Measurements from ENCODE around the gene DBNL. TPM values are rescaled to one million over a fixed set of nuclear protein-coding genes. Genes with fewer than 3 reads are reported as not detected.

The DBNL gene
- total and polyA plus RNA-seq, 2 of the 13 experiments (the other 11 are each of a cell fraction or from before 2014, with no cell fraction given) = 20.8 to 35.1 TPM

DNA sequence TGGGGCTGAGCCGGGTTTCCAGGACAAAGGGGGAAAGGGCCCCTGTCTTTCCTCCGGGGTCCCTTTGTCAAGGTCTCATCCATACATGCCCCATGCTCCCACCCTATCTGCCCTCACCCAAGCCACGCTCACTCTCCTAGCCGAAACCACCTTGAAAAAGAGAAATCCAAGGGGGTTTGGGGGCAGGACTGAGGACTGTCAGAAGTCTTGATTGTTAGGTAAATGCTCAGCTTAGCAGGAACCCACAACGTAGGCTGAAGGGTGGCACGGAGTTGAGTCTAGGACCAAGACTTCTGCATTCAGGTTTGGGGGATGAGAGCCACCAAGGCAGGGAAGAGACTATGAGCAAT, 21.6 kb downstream of the DBNL start:
- H3K27me3 ChIP-seq (ENCODE audit: control insufficient read depth in 1 of 2, insufficient read depth in 2 of 2, low read length in 2 of 2) = no peaks in the 10 kb centered on the region
- intact Hi-C loops (cut with micrococcal nuclease; ENCODE audit: unreplicated experiment) = no loop called here
- FAIRE-seq = no peak
- in situ Hi-C loops (cut with HindIII; ENCODE audit: extremely low pct_ligation_motif_present, low pct_unique_long_range_greater_than_20kb) = no loop called here
- POLR2A ChIA-PET = interaction anchor here (1.2 kb wide), 1 partner anchor 22 kb away, joined by 3 read pairs; the partner anchor contains the start of gene DBNL
- no TSS peak for BruUV-seq (replicated peaks)
- CTCF ChIA-PET (ENCODE audit: low intra/inter-chr PET ratio, low total read pairs) = no interaction called here
- 92% methylated on average over 5 of the region's 6 CpGs for WGBS (ENCODE audit: low lambda C conversion rate)
- H3K4me2 ChIP-seq (ENCODE audit: low read depth, low read length) = no peak overlapping the region
- peak; percentile 14; the same call in 1 of the 2 replicates for TF ChIP-seq POLR2G (IDR thresholded peaks at IDR 0.05; ENCODE audit: low read depth, low read length)
- TF ChIP-seq ZNF558 (CRISPR knock-in tag; IDR thresholded peaks at IDR 0.05; ENCODE audit: borderline replicate concordance) = no peak
- TF ChIP-seq TGIF2 (CRISPR knock-in tag; IDR thresholded peaks at IDR 0.05) = no peak
- TF ChIP-seq PLRG1 (conservative IDR thresholded peaks at IDR 0.05) = no peak
- TF ChIP-seq SETDB1 (CRISPR knock-in tag; IDR thresholded peaks at IDR 0.05; ENCODE audit: borderline replicate concordance) = no peak
- TF ChIP-seq AKAP8 (CRISPR knock-in tag; IDR thresholded peaks at IDR 0.05) = no peak
- TF ChIP-seq POLR2A (IDR thresholded peaks at IDR 0.05; ENCODE audit: insufficient read depth in 1 of 2, low read depth in 2 of 2, low read length in 2 of 2) = peak in 1 of 2 experiments; percentile 11; a peak in 1 of 4 replicates
- no peak for TF ChIP-seq MAF1 (CRISPR knock-in tag; IDR thresholded peaks at IDR 0.05; ENCODE audit: borderline replicate concordance)
- H3K4me1 ChIP-seq (ENCODE audit: insufficient read depth, low read length) = peaks cover 68% of the 10 kb centered on the region
- no peak for DNase-seq (ENCODE audit: low spot score)
- ATAC-seq = no peak
- H3K36me3 ChIP-seq (replicated peaks in 1 of 2; ENCODE audit: control insufficient read depth in 1 of 2, insufficient read depth in 2 of 2, low read length in 2 of 2) = peaks cover 2 to 4% of the 10 kb centered on the region in 2 experiments; a peak in 2 of 5 replicates
- H3K27ac ChIP-seq (ENCODE audit: extremely low read length, insufficient read depth, low read length) = no peak overlapping the region
- no peak overlapping the region for H3K4me3 ChIP-seq (replicated peaks in 1 of 3; ENCODE audit: insufficient read depth in 1 of 3, low read depth in 2 of 3, low read length in 3 of 3)
- H3K9ac ChIP-seq (ENCODE audit: insufficient read depth, low read depth, low read length) = no peak overlapping the region
- H2AFZ ChIP-seq (ENCODE audit: low read length) = no peak overlapping the region
- H3K79me2 ChIP-seq (ENCODE audit: insufficient read depth, low read length) = no peaks in the 10 kb centered on the region
- H3K9me3 ChIP-seq (ENCODE audit: low read length) = no peaks in the 10 kb centered on the region
- H4K20me1 ChIP-seq (ENCODE audit: insufficient read depth, low read length) = no peaks in the 10 kb centered on the region

GRCh38 chr7:44066494-44067063, 22.1 kb downstream of the DBNL start:
- Histone ChIP-seq H3K9ac (ENCODE audit: insufficient read depth, low read depth, low read length) (no peak overlapping the region), H3K4me2 (ENCODE audit: low read depth, low read length) (no peak overlapping the region), H2AFZ (ENCODE audit: low read length) (no peak overlapping the region), H4K20me1 (ENCODE audit: insufficient read depth, low read length) (no peaks in the 10 kb centered on the region), H3K9me3 (ENCODE audit: low read length) (no peaks in the 10 kb centered on the region), H3K79me2 (ENCODE audit: insufficient read depth, low read length) (no peaks in the 10 kb centered on the region), H3K27me3 (ENCODE audit: control insufficient read depth in 1 of 2, insufficient read depth in 2 of 2, low read length in 2 of 2) (no peaks in the 10 kb centered on the region), H3K36me3 (replicated peaks in 1 of 2; ENCODE audit: control insufficient read depth in 1 of 2, insufficient read depth in 2 of 2, low read length in 2 of 2) (peaks cover 0 to 2% of the 10 kb centered on the region in 2 experiments; a peak in 1 of 5 replicates), H3K27ac (ENCODE audit: extremely low read length, insufficient read depth, low read length) (no peak overlapping the region), H3K4me1 (ENCODE audit: insufficient read depth, low read length) (peaks cover 73% of the 10 kb centered on the region), H3K4me3 (replicated peaks in 1 of 3; ENCODE audit: insufficient read depth in 1 of 3, low read depth in 2 of 3, low read length in 3 of 3) (no peak overlapping the region)
- FAIRE-seq (no peak), DNase-seq (ENCODE audit: low spot score) (no peak), ATAC-seq (peak; percentile 4)
- WGBS (ENCODE audit: low lambda C conversion rate) = 61% methylated on average over 3 of the region's 7 CpGs
- in situ Hi-C loops (cut with HindIII; ENCODE audit: extremely low pct_ligation_motif_present, low pct_unique_long_range_greater_than_20kb) (no loop called here), intact Hi-C loops (cut with micrococcal nuclease; ENCODE audit: unreplicated experiment) (no loop called here)
- no TSS peak for BruUV-seq (replicated peaks)
- ChIA-PET CTCF (ENCODE audit: low intra/inter-chr PET ratio, low total read pairs) (no interaction called here), POLR2A (interaction anchor here (0.8 to 1.1 kb wide), 2 partner anchors 22 to 507 kb away, joined by 3 to 4 read pairs; partner anchors contain the start of genes DBNL and DDX56)
- TF ChIP-seq DZIP1 (CRISPR knock-in tag; IDR thresholded peaks at IDR 0.05) = peak; percentile 52; the same call in 1 of the 2 replicates
- no peak for TF ChIP-seq GTF3A (CRISPR knock-in tag; conservative IDR thresholded peaks at IDR 0.05)
- TF ChIP-seq AKAP8 (CRISPR knock-in tag; IDR thresholded peaks at IDR 0.05) = peak; percentile 71; the same call in 1 of the 2 replicates
- no peak for TF ChIP-seq JUND (CRISPR knock-in tag; IDR thresholded peaks at IDR 0.05)
- no peak for TF ChIP-seq IRX3 (CRISPR knock-in tag; IDR thresholded peaks at IDR 0.05; ENCODE audit: borderline replicate concordance, low read depth)
- TF ChIP-seq ZSCAN12 (CRISPR knock-in tag; IDR thresholded peaks at IDR 0.05) = no peak
- TF ChIP-seq PAF1 (CRISPR knock-in tag; IDR thresholded peaks at IDR 0.05) = no peak
- TF ChIP-seq SP140L (CRISPR knock-in tag; IDR thresholded peaks at IDR 0.05; ENCODE audit: borderline replicate concordance) = no peak
- no peak for TF ChIP-seq ZNF883 (CRISPR knock-in tag; IDR thresholded peaks at IDR 0.05; ENCODE audit: not compliant biosample characterization)
- TF ChIP-seq, protein P1, sequence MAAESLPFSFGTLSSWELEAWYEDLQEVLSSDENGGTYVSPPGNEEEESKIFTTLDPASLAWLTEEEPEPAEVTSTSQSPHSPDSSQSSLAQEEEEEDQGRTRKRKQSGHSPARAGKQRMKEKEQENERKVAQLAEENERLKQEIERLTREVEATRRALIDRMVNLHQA (CRISPR knock-in tag; IDR thresholded peaks at IDR 0.05) = no peak
- TF ChIP-seq TMF1 (CRISPR knock-in tag; IDR thresholded peaks at IDR 0.05; ENCODE audit: low read depth) = no peak
